Measurements from ENCODE around the gene SLC66A2. TPM values are rescaled to one million over a fixed set of nuclear protein-coding genes. Genes with fewer than 3 reads are reported as not detected.
A peak's percentile ranks its signal among the peaks of the same experiment; 100 is the strongest.

Gene SLC66A2
- total RNA-seq, 2 donors from 2014 or later = 16.8 to 19.5 TPM

GRCh38 chr18:79875531-79875919 is 75.9 kb downstream of the SLC66A2 start:
- no peaks in the 10 kb centered on the region for H3K4me1 Mint-ChIP-seq
- H3K36me3 Mint-ChIP-seq (ENCODE audit: low read depth) = no peaks in the 10 kb centered on the region
- no peaks in the 10 kb centered on the region for H3K9me3 Mint-ChIP-seq
- no peak for ATAC-seq (replicated peaks)
- no peak overlapping the region for H3K4me3 Mint-ChIP-seq
- peaks cover 3% of the 10 kb centered on the region for H3K27me3 Mint-ChIP-seq
- no peak overlapping the region for H3K27ac Mint-ChIP-seq

- H3K36me3 Mint-ChIP-seq (ENCODE audit: low read depth) = no peaks in the 10 kb centered on the region
- ATAC-seq (replicated peaks) = no peak
- no peak overlapping the region for H3K4me3 Mint-ChIP-seq
- H3K27me3 Mint-ChIP-seq = peaks cover 3% of the 10 kb centered on the region
- H3K27ac Mint-ChIP-seq = no peak overlapping the region
- no peaks in the 10 kb centered on the region for H3K9me3 Mint-ChIP-seq
- H3K4me1 Mint-ChIP-seq = no peaks in the 10 kb centered on the region
Observed at GRCh38 chr18:79874553-79875530, 76.6 kb downstream of the SLC66A2 start.

DNA sequence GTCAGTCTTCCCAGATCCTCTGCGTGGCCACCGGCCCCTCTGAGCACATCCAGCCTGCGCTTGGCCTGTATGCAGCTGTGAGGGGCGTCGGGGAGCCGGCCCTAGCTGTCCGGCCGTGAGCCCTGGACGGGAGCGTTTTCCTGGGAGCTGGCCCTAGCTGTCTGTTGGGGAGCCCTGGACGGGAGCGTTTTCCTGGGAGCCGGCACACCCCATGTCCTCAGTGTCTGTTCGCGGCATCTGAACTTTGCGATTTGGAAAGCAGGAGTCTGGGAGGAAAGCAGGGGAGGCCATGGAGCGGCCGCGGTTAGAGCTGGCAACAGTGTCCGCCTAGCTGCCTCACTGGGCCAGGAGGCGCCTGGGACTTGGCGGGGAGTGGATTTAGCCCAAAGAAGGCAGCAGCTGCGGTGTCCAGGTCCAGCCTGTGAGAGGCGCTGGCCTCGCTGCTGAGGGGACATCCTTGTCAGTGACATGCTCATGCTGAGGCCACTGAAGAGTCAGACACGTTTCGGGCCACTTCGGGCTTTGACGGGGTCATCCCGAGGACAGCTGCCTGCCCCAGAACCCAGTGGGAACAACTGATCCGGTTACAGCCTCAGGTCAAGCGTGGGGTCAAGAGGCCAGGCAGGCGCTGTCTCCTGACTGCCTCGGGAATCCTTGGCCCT is 77.9 kb downstream of the SLC66A2 start:
- Mint-ChIP-seq H3K27ac (no peak overlapping the region), H3K27me3 (peaks cover 3% of the 10 kb centered on the region), H3K36me3 (ENCODE audit: low read depth) (no peaks in the 10 kb centered on the region), H3K4me3 (no peak overlapping the region), H3K4me1 (no peaks in the 10 kb centered on the region), H3K9me3 (no peaks in the 10 kb centered on the region)
- no peak for ATAC-seq (replicated peaks)

GRCh38 chr18:79872527-79873444 is 78.7 kb downstream of the SLC66A2 start:
- H3K27ac Mint-ChIP-seq = no peak overlapping the region
- no peak overlapping the region for H3K4me3 Mint-ChIP-seq
- no peaks in the 10 kb centered on the region for H3K36me3 Mint-ChIP-seq (ENCODE audit: low read depth)
- H3K27me3 Mint-ChIP-seq = peaks cover 3% of the 10 kb centered on the region
- no peaks in the 10 kb centered on the region for H3K4me1 Mint-ChIP-seq
- ATAC-seq (replicated peaks) = no peak
- no peaks in the 10 kb centered on the region for H3K9me3 Mint-ChIP-seq

DNA sequence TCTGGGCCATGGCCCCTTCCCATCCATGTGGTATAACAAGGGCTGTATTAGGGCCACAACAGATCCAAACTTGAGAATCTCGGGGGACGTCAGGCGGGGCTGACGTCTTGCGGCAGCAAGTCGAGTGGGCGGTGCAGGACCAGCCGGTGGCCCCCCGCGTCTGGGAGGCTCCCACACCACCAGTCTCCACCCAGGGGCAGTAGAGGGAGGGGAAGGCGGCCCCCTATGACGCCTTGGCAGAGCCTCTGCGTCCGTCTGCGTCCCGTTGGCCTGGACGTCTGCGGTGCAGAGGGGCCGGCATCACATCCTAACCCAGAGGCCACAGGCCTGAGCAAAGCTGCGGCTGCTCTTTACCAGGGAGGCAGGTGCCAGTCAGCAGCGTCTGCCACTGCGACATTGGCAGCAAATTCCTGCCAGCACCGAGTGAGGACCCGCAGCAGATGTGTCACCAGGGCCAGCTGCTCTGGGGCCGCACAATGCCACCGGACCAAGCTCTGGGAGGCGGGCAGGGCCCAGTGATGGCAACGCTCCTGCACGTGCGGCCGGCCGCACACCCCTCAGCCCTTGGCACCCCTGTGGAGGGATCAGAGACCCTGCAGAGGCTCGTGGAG is 79.9 kb downstream of the SLC66A2 start:
- no peak for ATAC-seq (replicated peaks)
- no peaks in the 10 kb centered on the region for H3K4me1 Mint-ChIP-seq
- H3K27ac Mint-ChIP-seq = no peak overlapping the region
- no peaks in the 10 kb centered on the region for H3K9me3 Mint-ChIP-seq
- peaks cover 3% of the 10 kb centered on the region for H3K27me3 Mint-ChIP-seq
- no peaks in the 10 kb centered on the region for H3K36me3 Mint-ChIP-seq (ENCODE audit: low read depth)
- no peak overlapping the region for H3K4me3 Mint-ChIP-seq

GRCh38 chr18:79871026-79871390 is 80.4 kb downstream of the SLC66A2 start:
- Mint-ChIP-seq H3K27ac (no peak overlapping the region), H3K27me3 (peaks cover 3% of the 10 kb centered on the region), H3K36me3 (ENCODE audit: low read depth) (no peaks in the 10 kb centered on the region), H3K4me1 (no peaks in the 10 kb centered on the region), H3K9me3 (no peaks in the 10 kb centered on the region), H3K4me3 (no peak overlapping the region)
- ATAC-seq (replicated peaks) = no peak

DNA sequence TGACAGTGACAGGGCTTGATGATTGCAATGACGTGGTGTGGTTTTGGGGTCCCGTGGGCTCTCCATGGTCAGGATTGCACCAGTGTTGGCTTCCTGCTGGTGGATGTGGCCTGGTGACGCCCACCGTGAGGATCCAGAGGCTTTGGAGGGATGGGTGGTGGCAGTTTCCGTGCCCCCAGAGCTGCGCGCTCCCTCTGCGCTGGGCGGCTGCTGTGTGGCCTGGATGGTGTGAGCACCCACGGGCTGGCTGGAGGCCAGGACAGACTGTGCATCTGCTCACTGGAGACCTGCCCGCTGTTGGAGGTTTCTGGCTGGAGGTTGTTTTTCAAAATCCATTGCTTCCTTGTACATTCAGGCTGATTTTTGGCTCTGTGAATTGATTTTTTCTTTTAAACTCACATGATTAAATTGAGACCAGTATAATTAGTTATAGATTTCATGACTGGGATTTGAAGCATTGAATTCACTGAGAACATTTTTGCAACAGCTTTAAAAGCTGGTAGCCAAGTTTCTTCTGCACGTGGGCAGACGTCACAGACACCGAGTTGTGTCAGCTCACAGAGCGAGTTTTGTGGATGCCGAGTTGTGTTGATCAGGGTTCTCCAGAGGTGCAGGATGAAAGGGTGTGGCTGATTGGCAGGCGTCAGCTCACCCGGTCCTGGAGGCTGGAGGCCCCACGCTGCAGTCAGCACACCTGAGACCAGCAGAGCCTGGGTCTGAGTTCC is 81.0 kb downstream of the SLC66A2 start:
- Mint-ChIP-seq H3K4me3 (no peak overlapping the region), H3K27me3 (peaks cover 3% of the 10 kb centered on the region), H3K36me3 (ENCODE audit: low read depth) (no peaks in the 10 kb centered on the region), H3K9me3 (no peaks in the 10 kb centered on the region), H3K4me1 (no peaks in the 10 kb centered on the region), H3K27ac (no peak overlapping the region)
- ATAC-seq (replicated peaks) = no peak

- no peak overlapping the region for H3K27ac Mint-ChIP-seq
- no peaks in the 10 kb centered on the region for H3K9me3 Mint-ChIP-seq
- no peak overlapping the region for H3K4me3 Mint-ChIP-seq
- H3K4me1 Mint-ChIP-seq = no peaks in the 10 kb centered on the region
- peaks cover 3% of the 10 kb centered on the region for H3K27me3 Mint-ChIP-seq
- H3K36me3 Mint-ChIP-seq (ENCODE audit: low read depth) = no peaks in the 10 kb centered on the region
- no peak for ATAC-seq (replicated peaks)
Observed at GRCh38 chr18:79869591-79870300, 81.7 kb downstream of the SLC66A2 start.

- ATAC-seq (replicated peaks) = no peak
- H3K27ac Mint-ChIP-seq = no peak overlapping the region
- H3K9me3 Mint-ChIP-seq = no peaks in the 10 kb centered on the region
- no peaks in the 10 kb centered on the region for H3K36me3 Mint-ChIP-seq (ENCODE audit: low read depth)
- H3K4me1 Mint-ChIP-seq = no peaks in the 10 kb centered on the region
- H3K4me3 Mint-ChIP-seq = no peak overlapping the region
- H3K27me3 Mint-ChIP-seq = peaks cover under 1% of the 10 kb centered on the region
Observed at GRCh38 chr18:79868811-79869541, 82.5 kb downstream of the SLC66A2 start.

GRCh38 chr18:79868168-79868784 is 83.2 kb downstream of the SLC66A2 start:
- Mint-ChIP-seq H3K9me3 (no peaks in the 10 kb centered on the region), H3K27ac (no peak overlapping the region), H3K36me3 (ENCODE audit: low read depth) (no peaks in the 10 kb centered on the region), H3K4me3 (no peak overlapping the region), H3K27me3 (no peaks in the 10 kb centered on the region), H3K4me1 (no peaks in the 10 kb centered on the region)
- no peak for ATAC-seq (replicated peaks)

- Mint-ChIP-seq H3K36me3 (ENCODE audit: low read depth) (no peaks in the 10 kb centered on the region), H3K27ac (no peak overlapping the region), H3K4me1 (no peaks in the 10 kb centered on the region), H3K9me3 (no peaks in the 10 kb centered on the region), H3K27me3 (no peaks in the 10 kb centered on the region), H3K4me3 (no peak overlapping the region)
- no peak for ATAC-seq (replicated peaks)
Observed at GRCh38 chr18:79867666-79868065, 83.8 kb downstream of the SLC66A2 start.

DNA sequence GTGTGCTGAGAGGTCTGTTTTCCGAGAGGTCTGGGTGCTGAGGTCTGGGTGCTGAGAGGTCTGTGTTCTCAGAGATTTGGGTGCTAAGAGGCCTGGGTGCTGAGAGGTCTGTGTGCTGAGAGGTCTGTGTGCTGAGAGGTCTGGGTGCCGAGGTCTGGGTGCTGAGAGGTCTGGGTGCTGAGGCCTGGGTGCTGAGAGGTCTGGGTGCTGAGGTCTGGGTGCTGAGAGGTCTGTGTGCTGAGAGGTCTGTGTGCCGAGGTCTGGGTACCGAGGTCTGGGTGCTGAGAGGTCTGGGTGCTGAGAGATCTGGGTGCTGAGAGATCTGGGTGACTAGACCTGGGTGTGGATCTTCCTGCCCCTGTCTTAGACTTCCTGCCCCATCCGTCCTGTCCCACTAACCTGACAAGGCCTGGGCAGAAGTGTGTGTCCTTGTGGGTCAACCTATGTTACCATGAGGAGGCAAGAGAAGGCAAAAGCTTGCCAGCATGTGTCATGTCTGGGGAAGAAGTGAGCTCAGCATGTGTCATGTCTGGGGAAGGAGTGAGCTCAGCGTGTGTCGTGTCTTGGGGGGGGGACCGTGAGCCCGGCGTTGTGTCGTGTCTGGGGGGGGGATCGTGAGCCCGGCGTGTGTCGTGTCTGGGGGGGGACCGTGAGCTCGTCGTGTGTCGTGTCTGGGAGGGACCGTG is 84.4 kb downstream of the SLC66A2 start:
- Mint-ChIP-seq H3K4me1 (no peaks in the 10 kb centered on the region), H3K36me3 (ENCODE audit: low read depth) (no peaks in the 10 kb centered on the region), H3K27ac (no peak overlapping the region), H3K4me3 (no peak overlapping the region), H3K9me3 (peaks cover 2% of the 10 kb centered on the region), H3K27me3 (no peaks in the 10 kb centered on the region)
- ATAC-seq (replicated peaks) = peak; percentile 12

All from activated T-helper 17 cell treated with anti-CD3 and anti-CD28 coated beads, Interleukin-2, amount 50 U/mL, for 72 hours (primary cell).